ENCODE measurements around the gene ZC3HAV1. TPM values are rescaled to one million over a fixed set of nuclear protein-coding genes. Genes with fewer than 3 reads are reported as not detected.

Gene ZC3HAV1
- total RNA-seq, 1 donor from 2014 or later, result 42.7 TPM

DNA sequence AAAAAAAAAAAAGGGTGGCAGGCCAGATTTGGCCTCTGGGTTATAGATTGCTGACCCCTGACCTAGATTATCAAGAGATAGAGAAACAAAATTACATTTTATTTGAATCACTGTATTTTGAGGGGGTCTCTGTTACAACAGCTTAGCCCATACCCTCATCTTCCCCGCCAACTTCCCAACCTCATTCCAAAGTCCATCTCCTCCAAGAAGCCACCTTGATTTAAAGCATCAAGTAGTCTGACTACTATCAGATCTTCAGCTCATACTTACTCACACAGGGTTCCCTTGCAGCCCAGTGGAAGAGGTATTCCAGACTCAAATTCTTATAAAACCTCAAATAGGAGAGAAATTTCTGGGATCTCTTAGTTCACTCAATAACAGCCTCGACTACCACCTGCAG lies 20.4 kb downstream of the ZC3HAV1 start:
- Mint-ChIP-seq H3K9me3 (ENCODE audit: unreplicated experiment) (no peaks in the 10 kb centered on the region), H3K36me3 (ENCODE audit: unreplicated experiment) (peaks cover 31% of the 10 kb centered on the region), H3K27me3 (ENCODE audit: unreplicated experiment) (no peaks in the 10 kb centered on the region), H3K4me1 (ENCODE audit: unreplicated experiment) (peaks cover 11% of the 10 kb centered on the region), H3K4me3 (ENCODE audit: unreplicated experiment) (no peak overlapping the region), H3K27ac (ENCODE audit: unreplicated experiment) (no peak overlapping the region)
- TF ChIP-seq, protein P1, sequence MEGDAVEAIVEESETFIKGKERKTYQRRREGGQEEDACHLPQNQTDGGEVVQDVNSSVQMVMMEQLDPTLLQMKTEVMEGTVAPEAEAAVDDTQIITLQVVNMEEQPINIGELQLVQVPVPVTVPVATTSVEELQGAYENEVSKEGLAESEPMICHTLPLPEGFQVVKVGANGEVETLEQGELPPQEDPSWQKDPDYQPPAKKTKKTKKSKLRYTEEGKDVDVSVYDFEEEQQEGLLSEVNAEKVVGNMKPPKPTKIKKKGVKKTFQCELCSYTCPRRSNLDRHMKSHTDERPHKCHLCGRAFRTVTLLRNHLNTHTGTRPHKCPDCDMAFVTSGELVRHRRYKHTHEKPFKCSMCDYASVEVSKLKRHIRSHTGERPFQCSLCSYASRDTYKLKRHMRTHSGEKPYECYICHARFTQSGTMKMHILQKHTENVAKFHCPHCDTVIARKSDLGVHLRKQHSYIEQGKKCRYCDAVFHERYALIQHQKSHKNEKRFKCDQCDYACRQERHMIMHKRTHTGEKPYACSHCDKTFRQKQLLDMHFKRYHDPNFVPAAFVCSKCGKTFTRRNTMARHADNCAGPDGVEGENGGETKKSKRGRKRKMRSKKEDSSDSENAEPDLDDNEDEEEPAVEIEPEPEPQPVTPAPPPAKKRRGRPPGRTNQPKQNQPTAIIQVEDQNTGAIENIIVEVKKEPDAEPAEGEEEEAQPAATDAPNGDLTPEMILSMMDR (IDR thresholded peaks at IDR 0.05), result no peak
- DNase-seq (ENCODE audit: extremely low spot score, unreplicated experiment), result no peak

DNA sequence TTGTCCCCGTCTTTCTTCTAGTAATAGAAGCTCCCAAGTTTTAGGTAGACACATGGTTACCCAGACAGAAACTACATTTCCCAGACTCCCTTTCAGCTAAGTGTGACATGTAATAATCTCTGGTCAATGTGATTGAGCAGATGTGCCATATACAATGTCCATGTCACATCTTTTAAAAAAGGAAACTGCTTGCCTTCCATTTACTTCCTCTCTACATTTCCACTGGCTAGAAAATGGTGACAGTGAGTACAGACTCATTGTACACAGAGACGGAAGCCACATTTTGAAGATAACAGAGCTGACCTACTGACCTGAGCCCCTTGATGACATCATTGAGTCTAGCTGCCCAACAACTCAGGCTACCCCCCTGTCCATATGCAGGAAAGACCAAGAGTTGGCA lies 21.3 kb downstream of the ZC3HAV1 start:
- TF ChIP-seq, protein P1 (IDR thresholded peaks at IDR 0.05), result no peak
- Mint-ChIP-seq H3K27me3 (ENCODE audit: unreplicated experiment) (no peaks in the 10 kb centered on the region), H3K4me1 (ENCODE audit: unreplicated experiment) (peaks cover 3% of the 10 kb centered on the region), H3K36me3 (ENCODE audit: unreplicated experiment) (peaks cover 37% of the 10 kb centered on the region), H3K27ac (ENCODE audit: unreplicated experiment) (no peak overlapping the region), H3K9me3 (ENCODE audit: unreplicated experiment) (no peaks in the 10 kb centered on the region), H3K4me3 (ENCODE audit: unreplicated experiment) (no peak overlapping the region)
- DNase-seq (ENCODE audit: extremely low spot score, unreplicated experiment), result no peak

DNA sequence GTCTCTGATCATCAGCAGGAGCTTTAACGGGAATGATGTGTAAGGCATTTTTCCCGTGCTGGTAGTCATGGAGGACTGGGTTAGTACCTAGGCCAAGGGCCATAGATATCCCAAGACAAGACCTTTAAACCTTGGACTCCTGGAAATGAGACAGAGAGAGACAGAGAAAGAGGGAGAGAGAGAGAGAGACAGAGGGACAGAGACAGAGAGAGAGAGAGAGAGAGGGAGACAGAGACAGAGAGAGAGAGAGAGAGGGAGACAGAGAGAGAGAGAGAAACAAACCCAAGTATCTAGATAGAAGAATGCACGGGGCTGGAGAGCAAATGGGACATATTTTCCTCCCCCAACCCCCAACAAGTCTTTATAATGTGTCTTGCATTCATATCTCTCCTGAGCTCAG lies 22.3 kb downstream of the ZC3HAV1 start:
- TF ChIP-seq, protein P1 (IDR thresholded peaks at IDR 0.05), result no peak
- H3K4me3 Mint-ChIP-seq (ENCODE audit: unreplicated experiment), result no peak overlapping the region
- no peaks in the 10 kb centered on the region for H3K9me3 Mint-ChIP-seq (ENCODE audit: unreplicated experiment)
- peaks cover 47% of the 10 kb centered on the region for H3K36me3 Mint-ChIP-seq (ENCODE audit: unreplicated experiment)
- H3K27me3 Mint-ChIP-seq (ENCODE audit: unreplicated experiment), result no peaks in the 10 kb centered on the region
- H3K27ac Mint-ChIP-seq (ENCODE audit: unreplicated experiment), result no peak overlapping the region
- no peaks in the 10 kb centered on the region for H3K4me1 Mint-ChIP-seq (ENCODE audit: unreplicated experiment)
- DNase-seq (ENCODE audit: extremely low spot score, unreplicated experiment), result no peak

DNA sequence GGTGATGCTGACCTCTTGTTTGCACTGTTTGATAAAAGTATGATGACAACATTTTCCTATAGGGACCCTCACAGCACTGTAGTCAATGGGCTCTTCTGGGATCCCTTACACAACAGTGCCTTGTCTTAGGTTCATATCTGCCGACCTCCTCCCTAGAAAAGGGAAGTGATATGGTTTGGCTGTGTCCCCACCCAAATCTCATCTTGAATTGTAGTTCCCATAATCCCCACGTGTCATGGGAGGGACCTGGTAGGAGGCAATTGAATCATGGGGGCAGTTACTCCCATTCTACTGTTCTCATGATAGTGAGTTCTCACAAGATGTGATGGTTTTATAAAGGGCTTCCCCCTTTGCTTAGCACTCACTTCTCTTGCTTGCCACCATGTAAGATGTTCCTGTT lies 23.1 kb downstream of the ZC3HAV1 start:
- Mint-ChIP-seq H3K9me3 (ENCODE audit: unreplicated experiment) (no peaks in the 10 kb centered on the region), H3K36me3 (ENCODE audit: unreplicated experiment) (peaks cover 46% of the 10 kb centered on the region)
- TF ChIP-seq, protein P1 (IDR thresholded peaks at IDR 0.05), result no peak

DNA sequence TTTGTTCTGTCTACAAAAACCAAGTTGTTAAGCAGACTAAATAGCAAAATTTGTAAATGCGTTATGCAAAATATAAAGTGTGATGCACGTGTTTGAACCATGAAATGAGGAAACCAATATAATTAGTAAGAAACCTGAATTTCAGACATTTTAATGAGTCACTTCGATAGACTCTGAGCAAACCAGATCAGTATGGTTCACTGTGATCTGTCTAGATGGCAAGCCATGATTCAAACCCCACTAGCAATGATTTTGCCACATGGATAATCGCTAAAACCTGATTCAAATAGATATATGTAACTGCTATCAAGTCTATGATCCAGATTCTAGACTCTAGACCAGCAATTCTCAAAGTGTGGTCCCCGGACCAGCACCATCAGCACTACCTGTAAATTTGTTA lies 24.8 kb downstream of the ZC3HAV1 start:
- TF ChIP-seq, protein P1 (IDR thresholded peaks at IDR 0.05), result no peak
- Mint-ChIP-seq H3K4me3 (ENCODE audit: unreplicated experiment) (no peak overlapping the region), H3K27me3 (ENCODE audit: unreplicated experiment) (no peaks in the 10 kb centered on the region), H3K9me3 (ENCODE audit: unreplicated experiment) (no peaks in the 10 kb centered on the region), H3K4me1 (ENCODE audit: unreplicated experiment) (no peaks in the 10 kb centered on the region), H3K27ac (ENCODE audit: unreplicated experiment) (no peak overlapping the region), H3K36me3 (ENCODE audit: unreplicated experiment) (peaks cover 60% of the 10 kb centered on the region)
- DNase-seq (ENCODE audit: extremely low spot score, unreplicated experiment), result no peak

More for the DNA sequence above, 23.1 kb downstream of the ZC3HAV1 start:
- Mint-ChIP-seq H3K4me1 (ENCODE audit: unreplicated experiment) (no peaks in the 10 kb centered on the region), H3K27ac (ENCODE audit: unreplicated experiment) (no peak overlapping the region), H3K27me3 (ENCODE audit: unreplicated experiment) (no peaks in the 10 kb centered on the region), H3K4me3 (ENCODE audit: unreplicated experiment) (no peak overlapping the region)
- no peak for DNase-seq (ENCODE audit: extremely low spot score, unreplicated experiment)

Data from osteocyte (in vitro differentiated cells).